GM18867 (cell line): Measurements from ENCODE around the gene IGF2R.
"Not testable (repeated sequence)": the region's sequence is repeated elsewhere in the genome, so short reads cannot be mapped to it uniquely, and the experiment has no call there.

Experiments
- ATAC-seq: cut with Tn5 transposase; IDR thresholded peaks from one replicate; pipeline ENCODE4 v1.9.1; 2021; ENCODE audit warnings: mild to moderate bottlenecking, moderate library complexity; ENCODE audit not compliant: unreplicated experiment

The IGF2R gene

GRCh38 chr6:160090442-160091239 lies 121.8 kb downstream of the IGF2R start:
- ATAC-seq = not testable (repeated sequence)

GRCh38 chr6:160092176-160092575 lies 123.3 kb downstream of the IGF2R start:
- ATAC-seq = not testable (repeated sequence)

GRCh38 chr6:160092602-160093001 lies 123.7 kb downstream of the IGF2R start:
- ATAC-seq = no peak

GRCh38 chr6:160093061-160093460 lies 124.2 kb downstream of the IGF2R start:
- ATAC-seq = no peak

- no peak for ATAC-seq
These were observed 125.1 kb downstream of the IGF2R start for GRCh38 chr6:160093946-160094345.

GRCh38 chr6:160095146-160095845 lies 126.4 kb downstream of the IGF2R start:
- ATAC-seq = no peak

GRCh38 chr6:160101277-160102205 lies 132.7 kb downstream of the IGF2R start:
- no peak for ATAC-seq

- no peak for ATAC-seq
These were observed 133.5 kb downstream of the IGF2R start for GRCh38 chr6:160102399-160102798.

- no peak for ATAC-seq
These were observed 134.3 kb downstream of the IGF2R start for GRCh38 chr6:160102956-160103824.

- no peak for ATAC-seq
These were observed 134.9 kb downstream of the IGF2R start for GRCh38 chr6:160103825-160104100.

GRCh38 chr6:160104821-160105517 lies 136.1 kb downstream of the IGF2R start:
- no peak for ATAC-seq

GRCh38 chr6:160106010-160106409 lies 137.1 kb downstream of the IGF2R start:
- no peak for ATAC-seq

GRCh38 chr6:160106701-160107100 lies 137.8 kb downstream of the IGF2R start:
- no peak for ATAC-seq

GRCh38 chr6:160108077-160108476 lies 139.2 kb downstream of the IGF2R start:
- ATAC-seq = no peak

GRCh38 chr6:160110586-160111123 lies 141.8 kb downstream of the IGF2R start:
- no peak for ATAC-seq

- no peak for ATAC-seq
These were observed 142.9 kb downstream of the IGF2R start for GRCh38 chr6:160111806-160112205.

GRCh38 chr6:160112628-160113299 lies 143.9 kb downstream of the IGF2R start:
- ATAC-seq = no peak

- ATAC-seq = not testable (repeated sequence)
These were observed 145.7 kb downstream of the IGF2R start for GRCh38 chr6:160114536-160114935.

- ATAC-seq = no peak
These were observed 146.5 kb downstream of the IGF2R start for GRCh38 chr6:160115421-160115820.
